ENCODE data around the gene ACKR4.
"Not testable (repeated sequence)": the region's sequence is repeated elsewhere in the genome, so short reads cannot be mapped to it uniquely, and the experiment has no call there.

ACKR4 gene

GRCh38 chr3:132596816-132597433 is at the start of gene ACKR4:
Gene ACKR4 (plus strand): TSS chr3:132597270. CDS start chr3:132600398, 3,128 bp downstream.
- DNase-seq (ENCODE audit: low read depth in 1 of 2, low spot score in 1 of 2), result no peak

- DNase-seq (ENCODE audit: low read depth in 1 of 2, low spot score in 1 of 2), result no peak
Observed at GRCh38 chr3:132549169-132549568, 47.9 kb upstream of the ACKR4 start.

GRCh38 chr3:132549890-132550578 is 47.0 kb upstream of the ACKR4 start:
- DNase-seq (ENCODE audit: low read depth in 1 of 2, low spot score in 1 of 2), result peak in 1 of 2 donors; percentile 15

GRCh38 chr3:132550579-132551305 is 46.3 kb upstream of the ACKR4 start:
- DNase-seq (ENCODE audit: low read depth in 1 of 2, low spot score in 1 of 2), result no peak

GRCh38 chr3:132553826-132554225 is 43.2 kb upstream of the ACKR4 start:
- DNase-seq (ENCODE audit: low read depth in 1 of 2, low spot score in 1 of 2), result no peak

GRCh38 chr3:132554437-132554836 is 42.6 kb upstream of the ACKR4 start:
- DNase-seq (ENCODE audit: low read depth in 1 of 2, low spot score in 1 of 2), result no peak

- DNase-seq (ENCODE audit: low read depth in 1 of 2, low spot score in 1 of 2), result no peak
Observed at GRCh38 chr3:132555306-132556035, 41.6 kb upstream of the ACKR4 start.

GRCh38 chr3:132556036-132556386 is 41.1 kb upstream of the ACKR4 start:
- DNase-seq (ENCODE audit: low read depth in 1 of 2, low spot score in 1 of 2), result not testable (repeated sequence)

- no peak for DNase-seq (ENCODE audit: low read depth in 1 of 2, low spot score in 1 of 2)
Observed at GRCh38 chr3:132556508-132557159, 40.4 kb upstream of the ACKR4 start.

- no peak for DNase-seq (ENCODE audit: low read depth in 1 of 2, low spot score in 1 of 2)
Observed at GRCh38 chr3:132561003-132561402, 36.1 kb upstream of the ACKR4 start.

GRCh38 chr3:132563420-132564069 is 33.5 kb upstream of the ACKR4 start:
- no peak for DNase-seq (ENCODE audit: low read depth in 1 of 2, low spot score in 1 of 2)

- DNase-seq (ENCODE audit: low read depth in 1 of 2, low spot score in 1 of 2), result no peak
Observed at GRCh38 chr3:132564070-132564465, 33.0 kb upstream of the ACKR4 start.

GRCh38 chr3:132568422-132568821 is 28.6 kb upstream of the ACKR4 start:
- no peak for DNase-seq (ENCODE audit: low read depth in 1 of 2, low spot score in 1 of 2)

GRCh38 chr3:132569153-132569552 is 27.9 kb upstream of the ACKR4 start:
- DNase-seq (ENCODE audit: low read depth in 1 of 2, low spot score in 1 of 2), result no peak

- DNase-seq (ENCODE audit: low read depth in 1 of 2, low spot score in 1 of 2), result no peak
Observed at GRCh38 chr3:132569580-132569979, 27.5 kb upstream of the ACKR4 start.

- no peak for DNase-seq (ENCODE audit: low read depth in 1 of 2, low spot score in 1 of 2)
Observed at GRCh38 chr3:132570016-132570415, 27.1 kb upstream of the ACKR4 start.

GRCh38 chr3:132573797-132574211 is 23.3 kb upstream of the ACKR4 start:
- DNase-seq (ENCODE audit: low read depth in 1 of 2, low spot score in 1 of 2), result no peak

GRCh38 chr3:132587401-132587800 is 9.7 kb upstream of the ACKR4 start:
- DNase-seq (ENCODE audit: low read depth in 1 of 2, low spot score in 1 of 2), result no peak

GRCh38 chr3:132592216-132592615 is 4.9 kb upstream of the ACKR4 start:
- DNase-seq (ENCODE audit: low read depth in 1 of 2, low spot score in 1 of 2), result no peak

GRCh38 chr3:132593241-132593946 is 3.7 kb upstream of the ACKR4 start:
- no peak for DNase-seq (ENCODE audit: low read depth in 1 of 2, low spot score in 1 of 2)
